LNCaP clone FGC (cell line): ENCODE data around the gene LEF1.
A peak's percentile ranks its signal among the peaks of the same experiment; 100 is the strongest.

ENCODE experiments used
- DNase-seq: peaks from one replicate; pipeline ENCODE4 v3.0.0-alpha.2; 2011; ENCODE audit warnings: low read depth
- H3K4me3 ChIP-seq: 2 replicates; pipeline ENCODE4 v1.5.1; 2011; ENCODE audit warnings: mild to moderate bottlenecking, low read depth, low read length, control low read depth
- CTCF ChIP-seq: IDR thresholded peaks from 2 replicates; pipeline ENCODE4 v1.5.1; 2012; ENCODE audit warnings: mild to moderate bottlenecking; ENCODE audit not compliant: control insufficient read depth, insufficient read depth; ENCODE audit errors: extremely low read depth

The LEF1 gene

GRCh38 chr4:108080747-108081146 lies 88.0 kb downstream of the LEF1 start:
- no peak for TF ChIP-seq CTCF
- H3K4me3 ChIP-seq, result no peak overlapping the region
- no peak for DNase-seq

- H3K4me3 ChIP-seq, result no peak overlapping the region
- DNase-seq, result no peak
- no peak for TF ChIP-seq CTCF
Measured at GRCh38 chr4:108078024-108078733, 90.6 kb downstream of the LEF1 start.

- H3K4me3 ChIP-seq, result 0 out of 2 replicates have a peak overlapping the region, but pooled peaks have one; percentile 14
- peak; percentile 46 for DNase-seq
- TF ChIP-seq CTCF, result no peak
Measured at GRCh38 chr4:108072300-108072699, 96.4 kb downstream of the LEF1 start.

- no peak for DNase-seq
- no peak for TF ChIP-seq CTCF
Measured at GRCh38 chr4:108070775-108071174, 98.0 kb downstream of the LEF1 start.

DNA sequence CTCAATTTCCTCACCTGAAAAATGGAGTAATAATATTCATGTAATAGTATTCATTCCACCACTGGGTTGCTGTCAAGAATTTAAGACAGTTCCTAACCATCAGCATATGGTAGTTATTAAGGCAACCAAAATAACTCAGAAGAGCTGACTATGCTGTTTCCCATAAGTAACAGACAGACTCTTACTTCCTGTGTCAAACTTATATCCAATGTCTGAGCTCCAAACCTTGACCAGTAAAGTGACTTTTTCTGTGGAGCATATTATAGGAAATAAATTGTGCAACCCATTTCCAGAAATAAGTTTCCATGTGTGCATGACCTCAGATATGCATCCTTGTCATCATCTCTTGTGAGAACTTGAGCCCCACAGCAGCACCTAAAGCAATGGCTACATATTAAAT lies 100.3 kb downstream of the LEF1 start:
- no peak for TF ChIP-seq CTCF
- no peak for DNase-seq
- H3K4me3 ChIP-seq, result no peak overlapping the region

More at GRCh38 chr4:108070775-108071174, 98.0 kb downstream of the LEF1 start:
- no peak overlapping the region for H3K4me3 ChIP-seq

DNA sequence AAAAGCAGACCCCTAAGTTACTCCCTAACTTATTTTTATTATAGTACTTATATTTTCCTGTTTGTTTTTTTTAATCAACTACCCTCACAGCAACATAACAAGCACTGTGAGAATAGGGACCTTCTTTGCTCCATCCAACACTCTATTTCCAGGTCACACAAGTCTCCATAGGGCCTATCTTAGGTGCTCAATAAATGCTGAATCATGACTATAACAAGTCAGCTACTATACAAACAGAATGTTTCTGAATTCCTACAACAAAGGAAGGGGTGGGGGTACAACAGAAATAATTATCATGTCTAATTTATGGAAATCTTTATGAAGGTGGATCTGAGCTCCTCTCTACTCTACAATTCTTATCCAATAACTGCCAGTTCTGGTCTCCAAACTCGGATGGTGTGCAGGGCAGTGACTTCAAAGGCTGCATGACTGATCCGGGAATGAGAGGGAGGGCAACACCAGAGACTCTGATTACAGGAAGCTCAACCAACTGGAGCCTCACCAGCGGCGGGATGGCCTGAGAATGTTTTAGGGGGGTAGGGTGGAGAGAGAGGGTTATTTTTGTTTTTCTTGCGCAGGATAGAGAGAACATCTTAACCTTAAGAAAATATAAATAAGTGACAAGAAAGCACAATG lies 107.9 kb downstream of the LEF1 start:
- TF ChIP-seq CTCF, result no peak
- no peak overlapping the region for H3K4me3 ChIP-seq
- no peak for DNase-seq
